ENCODE results near the gene TMEM208.

Gene TMEM208

DNA sequence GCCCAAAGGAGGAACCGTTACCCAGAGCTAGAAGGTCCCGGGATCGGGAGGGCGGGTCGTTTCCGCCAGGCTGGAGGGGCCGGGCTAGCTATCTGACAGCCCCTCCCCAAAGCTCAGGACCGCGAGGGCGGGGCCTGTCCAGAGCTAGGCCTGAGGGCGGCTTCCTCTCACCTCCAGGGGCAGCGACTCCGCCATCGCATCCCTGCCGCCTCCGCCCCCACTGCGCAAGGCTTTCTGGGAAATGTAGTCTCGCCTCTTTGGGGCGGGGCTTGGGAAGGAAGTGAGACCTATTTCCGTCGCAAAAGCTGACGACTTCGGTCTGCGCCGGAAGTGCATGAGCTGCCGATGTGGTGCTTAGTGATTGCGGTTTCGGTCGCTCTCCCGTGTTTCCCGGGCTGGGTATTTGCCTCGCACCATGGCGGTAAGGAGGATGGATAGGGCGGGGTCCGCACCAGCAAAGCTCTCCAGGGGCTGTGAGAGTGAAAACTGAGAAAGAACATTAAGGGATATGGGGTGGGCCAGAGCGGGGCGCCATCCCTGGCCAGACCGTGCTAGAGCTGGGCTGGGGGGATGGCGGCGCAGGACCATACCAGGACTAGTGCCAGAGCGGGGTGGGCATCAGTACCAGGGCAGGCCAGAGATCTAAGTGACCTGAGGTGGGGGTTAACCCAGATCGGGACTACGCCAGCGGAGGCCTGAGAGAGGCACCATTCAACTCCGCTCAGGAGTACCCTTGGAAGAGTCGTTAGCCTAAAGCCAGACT is at the start of gene TMEM208:
Gene TMEM208 (plus strand): TSS at position 327 of the 763 bp plus-strand sequence. CDS start 89 bp downstream, at position 416.
- peak; percentile 99 for DNase-seq

DNA sequence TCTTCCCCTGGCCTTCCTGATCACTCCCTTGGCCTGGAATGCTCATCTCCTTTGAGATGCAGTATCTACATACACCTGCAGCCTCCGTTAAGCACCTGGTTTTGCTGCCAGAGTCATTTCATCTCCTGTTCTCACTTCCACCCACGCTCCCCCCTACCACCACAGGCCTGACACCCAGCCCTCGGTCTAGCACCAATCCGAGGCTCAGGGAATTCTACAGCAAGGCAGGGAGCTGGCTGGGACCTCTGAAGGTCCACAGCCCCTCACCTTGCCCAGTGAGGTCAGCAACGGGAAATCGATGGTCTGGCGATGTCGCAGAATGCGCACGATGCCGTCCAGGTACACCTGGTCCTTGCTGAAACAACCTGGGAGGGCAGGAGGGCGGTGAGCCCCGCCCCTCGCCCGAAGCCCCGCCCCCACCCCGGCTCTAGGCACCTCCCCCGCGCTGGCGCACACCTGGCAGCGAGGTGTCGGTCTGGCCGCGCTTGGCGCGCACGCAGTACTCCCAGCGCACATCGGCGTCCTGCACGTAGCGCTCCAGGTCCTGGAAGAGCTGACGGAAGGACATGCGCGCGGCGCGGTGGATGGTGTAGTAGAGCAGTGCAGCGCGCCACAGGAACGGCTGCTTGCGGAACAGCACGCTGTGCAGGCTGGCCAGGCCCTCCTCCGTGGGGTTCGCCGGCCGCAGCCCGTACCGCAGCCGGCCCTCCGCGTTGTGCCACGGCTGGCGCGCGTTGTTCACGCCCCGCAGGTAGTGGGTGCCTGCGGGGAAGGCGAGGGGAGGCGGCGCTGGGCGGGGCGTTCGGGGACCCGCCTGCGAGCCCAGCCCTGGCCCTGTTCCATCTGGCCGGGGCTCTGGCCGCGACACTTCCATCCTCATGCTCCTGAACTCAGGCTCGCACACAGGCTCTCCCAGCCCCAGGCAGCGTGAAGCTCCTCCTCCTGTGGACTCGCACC is 48.9 kb upstream of the TMEM208 start:
- peak; percentile 47 for DNase-seq

DNA sequence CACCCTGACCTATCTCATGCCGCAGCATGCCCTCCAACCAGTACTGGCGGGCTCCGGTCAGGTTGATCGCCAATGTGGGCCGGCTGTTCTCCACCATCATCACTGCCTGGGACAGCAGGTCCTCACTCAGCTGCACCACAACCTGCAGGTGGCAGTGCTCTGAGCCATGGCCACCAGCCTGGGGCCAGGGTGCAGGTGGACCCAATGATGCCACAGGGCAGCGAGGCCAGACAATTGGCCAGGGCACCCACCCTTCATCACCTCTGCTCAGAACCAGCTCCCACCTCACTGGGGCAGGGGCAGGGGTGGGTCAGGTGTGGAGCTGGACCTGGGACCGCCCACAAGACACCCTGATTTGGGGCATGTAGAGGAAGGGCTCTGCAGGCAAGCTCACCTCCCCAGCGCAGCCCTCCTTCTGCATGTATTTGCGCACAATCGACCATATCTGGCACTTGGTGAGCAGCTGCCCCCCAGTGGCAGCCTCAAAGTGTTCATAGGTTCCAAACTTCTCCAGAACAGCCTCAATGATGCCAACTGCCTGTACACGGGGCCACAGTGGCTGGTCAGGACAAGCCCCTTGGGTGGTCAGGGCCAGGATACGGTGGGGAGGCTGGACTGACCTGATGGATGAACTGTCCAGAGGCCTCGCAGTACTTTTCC is 47.4 kb upstream of the TMEM208 start:
- DNase-seq, result no peak

DNA sequence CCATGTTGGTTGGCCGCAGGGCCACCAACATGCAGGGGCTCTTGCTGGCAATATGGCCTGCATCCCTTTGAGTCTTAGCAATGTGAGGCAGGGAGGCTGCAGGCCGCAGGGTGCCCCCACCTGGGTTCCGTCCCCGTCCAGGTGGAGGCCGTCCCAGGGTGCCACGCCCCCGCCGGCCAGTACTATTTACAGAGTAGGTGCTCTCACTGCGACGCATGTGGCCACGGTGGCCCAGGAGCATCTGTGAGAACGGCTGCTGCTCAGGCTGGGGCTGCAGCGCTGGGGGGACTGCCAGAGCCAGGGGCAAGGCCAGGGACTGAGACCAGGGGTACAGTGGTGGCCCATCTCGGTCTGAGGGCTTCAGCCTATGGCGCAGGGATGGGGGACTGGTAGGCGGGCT is 46.8 kb upstream of the TMEM208 start:
- DNase-seq, result no peak

DNA sequence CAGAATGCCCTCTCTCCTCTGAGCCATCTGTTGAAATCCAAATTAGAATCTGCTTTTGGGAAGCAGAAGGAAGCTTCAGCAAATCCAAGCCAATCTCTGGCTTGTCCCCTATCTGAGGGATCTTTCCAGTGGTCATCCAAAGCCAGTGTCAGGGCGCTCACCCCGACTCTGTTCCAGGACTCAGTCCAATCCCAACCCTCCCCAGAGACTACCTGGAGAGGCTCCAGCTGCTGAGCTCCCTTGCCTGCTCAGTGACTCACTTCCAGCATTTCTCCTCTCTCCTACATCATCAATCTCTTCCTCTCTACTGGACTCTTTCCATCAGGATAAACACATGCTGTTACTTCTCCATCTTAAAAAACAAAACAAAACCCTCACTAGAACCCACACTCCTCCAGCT is 45.6 kb upstream of the TMEM208 start:
- no peak for DNase-seq

DNA sequence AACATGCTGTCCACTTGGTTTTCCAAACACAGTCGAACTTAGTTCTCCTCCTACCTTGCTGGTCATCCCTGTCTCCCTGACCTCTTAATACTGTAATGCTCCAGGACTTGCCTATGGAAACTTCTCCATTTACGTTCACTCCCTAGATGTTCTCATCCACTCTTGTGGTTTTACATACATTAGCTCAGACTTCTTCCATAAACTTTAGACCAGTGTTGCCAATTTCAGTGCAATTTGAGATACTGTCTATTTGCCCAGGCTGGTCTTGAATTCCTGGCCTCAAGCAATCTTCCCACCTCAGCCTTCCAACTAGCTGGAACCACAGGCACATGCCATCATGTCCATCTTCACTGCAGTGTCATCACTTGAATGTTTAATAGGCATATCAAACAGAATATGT is 44.6 kb upstream of the TMEM208 start:
- peak; percentile 26 for DNase-seq

DNA sequence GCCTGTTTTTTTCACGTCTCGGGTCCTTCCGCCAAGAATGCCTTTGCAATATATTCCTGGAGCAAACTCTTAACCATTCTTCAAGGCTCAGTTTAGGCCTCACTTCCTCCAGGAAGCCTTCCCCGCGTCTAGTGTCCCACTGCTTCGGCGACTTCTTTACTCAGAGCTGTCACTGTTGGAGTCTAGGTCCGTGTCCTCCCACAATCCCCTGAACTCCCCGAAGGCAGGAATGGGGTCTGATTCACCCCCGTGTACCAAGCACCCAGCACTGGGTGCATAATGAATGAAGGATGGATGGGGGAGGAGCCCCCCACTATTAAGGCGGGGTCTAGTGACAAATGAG is 43.7 kb upstream of the TMEM208 start:
- no peak for DNase-seq

DNA sequence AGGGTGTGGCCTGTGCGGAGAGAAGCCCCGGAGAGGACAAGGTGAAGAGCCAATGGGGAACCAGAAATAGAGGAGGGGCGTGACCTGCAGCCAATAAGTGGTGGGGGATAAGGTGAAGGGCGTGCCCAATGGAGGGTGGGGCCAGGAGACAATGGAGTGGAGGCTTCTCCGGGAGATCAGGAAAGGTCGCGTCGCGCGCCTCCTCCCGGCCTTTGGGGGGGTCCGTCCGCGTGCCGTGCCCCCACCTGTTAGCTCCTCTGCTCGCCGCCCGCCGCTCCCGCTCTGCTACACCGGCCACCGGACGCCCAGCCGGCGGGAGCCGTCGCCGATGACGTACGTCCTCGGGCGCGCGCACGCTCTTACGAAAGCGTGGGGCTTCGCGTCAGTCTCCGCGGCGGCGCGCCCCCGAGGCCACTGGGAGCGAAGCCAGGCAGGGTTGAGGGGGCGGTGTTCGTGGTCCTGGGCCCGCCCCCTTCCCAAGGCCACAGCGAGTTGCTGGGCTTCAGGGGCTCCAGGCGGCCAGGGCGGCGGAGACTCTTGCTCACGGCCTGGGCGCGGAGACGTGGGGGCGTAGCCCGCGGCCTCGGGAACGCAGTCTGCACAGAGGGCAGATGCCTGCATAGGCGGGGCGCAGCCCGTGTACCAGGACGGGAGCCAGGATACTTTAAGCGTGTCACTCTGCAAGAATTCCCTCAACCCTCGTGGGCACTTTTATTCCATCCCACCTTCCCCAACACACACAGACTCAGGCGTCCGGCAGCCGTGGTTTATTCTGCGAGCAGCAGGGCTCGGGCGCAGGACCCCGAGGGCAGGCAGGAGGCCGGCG is 43.1 kb upstream of the TMEM208 start, which contains the start of gene MATCAP1:
Gene MATCAP1 (minus strand): TSS at position 337 of the 826 bp plus-strand sequence. CDS start 3,353 bp downstream, outside the sequence.
- peak; percentile 97 for DNase-seq

DNA sequence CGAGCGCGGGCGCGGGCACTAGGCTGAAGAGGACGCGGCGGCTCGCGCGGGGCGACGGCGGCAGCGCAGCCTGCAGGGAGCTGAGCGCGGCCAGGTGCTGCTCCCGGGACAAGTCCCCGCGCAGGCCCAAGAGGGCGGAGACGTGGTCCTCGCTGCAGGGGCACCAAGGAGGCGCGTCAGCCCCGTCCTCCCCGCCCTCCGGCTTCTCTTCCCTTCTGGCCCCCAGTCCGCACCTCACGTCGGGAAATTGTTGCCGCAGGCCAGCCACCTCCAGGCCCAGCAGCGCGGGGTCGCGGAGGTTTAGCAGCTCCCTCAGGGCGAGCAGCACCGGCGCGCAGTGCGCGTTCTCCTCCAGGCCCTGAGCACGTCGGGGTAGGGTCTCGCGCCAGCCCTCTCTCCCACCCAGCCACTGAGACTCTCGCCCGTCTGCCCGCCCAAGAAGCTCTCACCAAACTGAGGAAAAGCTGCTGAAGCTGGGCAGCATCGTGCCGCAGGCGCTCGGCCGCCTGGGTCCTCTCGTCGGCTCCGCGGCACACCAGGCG is 42.4 kb upstream of the TMEM208 start:
- no peak for DNase-seq

DNA sequence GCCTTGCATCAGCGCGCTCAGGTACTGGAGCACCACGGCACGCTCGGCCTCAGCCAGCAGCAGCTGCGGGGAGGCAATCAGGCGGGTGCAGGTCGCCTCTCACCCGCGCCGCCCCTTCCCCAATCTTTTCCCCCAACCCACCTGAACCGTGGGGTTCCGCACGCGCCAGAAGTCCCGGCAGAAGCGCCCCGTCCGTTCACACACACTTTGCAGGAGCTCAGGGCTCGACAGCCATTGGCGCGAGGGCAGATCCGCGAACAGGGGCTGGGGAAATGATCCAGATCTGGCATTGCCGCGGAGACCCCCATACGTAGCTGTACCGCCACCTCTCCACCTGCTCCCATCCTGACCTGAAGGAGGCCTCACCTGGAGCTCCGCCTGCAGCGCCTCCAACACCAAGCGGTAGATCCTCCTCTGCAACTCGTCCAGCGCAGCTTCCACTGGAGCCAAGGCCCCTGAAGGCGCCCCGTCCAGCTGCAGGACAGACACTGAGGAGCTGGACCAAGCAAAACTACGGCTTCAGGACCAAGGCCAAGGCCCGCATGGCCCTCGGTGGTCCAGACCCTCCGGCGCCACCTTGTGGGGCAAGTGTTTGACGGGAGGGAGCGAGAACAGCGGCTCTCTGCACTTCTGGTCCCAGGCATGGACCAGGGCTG is 41.8 kb upstream of the TMEM208 start:
- DNase-seq, result peak; percentile 86

DNA sequence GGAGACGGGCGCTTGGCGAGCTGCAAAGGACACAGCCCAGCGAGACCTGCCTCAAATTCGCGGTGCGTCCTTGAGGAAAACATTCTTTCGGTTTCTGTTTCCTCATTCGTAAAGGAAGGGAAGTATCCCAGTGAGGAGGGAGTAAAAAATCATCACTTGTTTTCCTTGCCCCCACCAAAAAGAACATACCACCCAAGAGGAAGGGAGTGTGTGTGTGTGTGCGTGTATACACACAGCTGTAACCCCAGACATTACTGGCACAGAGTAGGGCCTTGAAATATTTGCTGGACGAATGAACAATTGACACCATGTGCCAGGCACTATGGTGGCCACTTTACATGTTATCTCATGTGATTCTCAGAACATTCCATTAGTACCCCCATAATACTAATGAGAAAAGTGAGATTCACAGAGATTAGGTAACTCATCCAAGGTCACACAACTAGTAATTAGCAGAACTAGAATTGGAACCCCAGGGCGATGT is 41.2 kb upstream of the TMEM208 start:
- DNase-seq, result no peak

DNA sequence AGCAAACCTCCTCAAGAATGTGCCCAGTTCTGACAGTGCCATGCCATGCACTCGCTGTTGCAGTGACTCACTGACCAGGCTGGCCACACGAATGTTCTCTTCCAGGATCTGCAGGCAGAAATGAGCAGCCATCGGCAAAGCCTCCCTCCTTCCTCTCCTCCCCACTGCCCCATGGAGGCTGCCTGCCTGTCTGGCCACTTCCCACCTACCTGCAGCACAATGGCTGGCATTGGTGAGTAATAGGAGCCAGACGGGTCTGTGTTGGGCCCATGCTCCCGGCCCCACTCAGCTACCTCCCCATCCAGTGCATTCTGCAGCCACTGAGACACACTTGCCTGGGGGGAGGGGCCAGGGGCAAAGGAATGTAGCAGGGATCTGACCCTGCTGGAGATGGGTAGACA is 40.4 kb upstream of the TMEM208 start:
- no peak for DNase-seq

DNA sequence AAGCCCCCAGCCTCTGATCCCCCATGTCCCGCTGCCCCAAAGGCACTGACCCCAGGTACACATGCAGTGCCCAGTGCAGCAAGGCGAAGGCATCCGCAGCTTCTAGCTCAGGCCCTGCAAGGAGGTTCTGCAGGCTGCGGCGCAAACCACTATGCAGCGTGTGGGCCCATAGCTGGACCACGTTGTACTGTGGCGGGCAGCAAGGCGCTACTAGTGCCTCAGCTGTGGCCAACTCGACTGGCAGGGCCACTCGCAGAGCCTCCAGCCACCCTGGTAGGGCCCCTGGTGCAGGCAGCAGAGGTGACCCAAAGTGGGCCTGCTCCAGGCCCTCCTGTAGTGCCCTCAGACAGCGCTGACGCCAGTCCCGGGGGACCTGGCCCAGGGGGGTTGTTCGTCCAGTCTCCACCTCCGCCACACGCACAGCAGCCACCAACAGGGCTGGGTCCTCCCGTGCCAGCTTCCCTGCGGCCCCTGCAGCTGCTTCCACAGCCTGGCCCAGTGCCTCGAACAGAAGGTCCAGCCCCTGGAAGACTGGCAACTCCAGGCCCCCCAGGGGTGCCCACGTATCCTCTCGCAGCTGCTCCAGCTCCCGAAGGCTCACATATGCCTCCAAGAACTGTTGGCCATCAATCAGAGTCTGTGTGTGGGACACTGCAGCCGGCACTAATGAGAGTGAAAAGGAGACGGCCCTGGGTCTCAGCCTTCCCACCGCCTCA is 39.6 kb upstream of the TMEM208 start:
- DNase-seq, result no peak

DNA sequence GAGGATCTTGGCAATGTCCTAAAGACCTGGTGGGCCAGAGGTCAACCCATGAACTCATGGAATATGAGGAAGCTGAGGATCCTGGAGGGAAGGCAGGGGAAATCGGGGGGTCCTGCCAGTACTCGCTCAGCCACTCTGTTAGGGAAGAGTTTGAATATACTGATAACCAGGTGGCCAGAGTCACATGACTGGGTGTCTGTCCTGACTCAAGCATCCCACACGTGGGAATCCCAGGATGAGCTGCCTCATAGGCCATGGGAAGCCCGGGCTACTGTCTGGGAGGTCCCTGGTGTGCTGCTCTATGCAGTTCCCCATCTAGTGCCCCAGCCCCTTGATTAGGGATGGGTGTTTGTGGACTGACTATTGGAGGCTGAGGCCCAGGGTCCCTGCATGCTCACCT is 38.6 kb upstream of the TMEM208 start:
- no peak for DNase-seq

DNA sequence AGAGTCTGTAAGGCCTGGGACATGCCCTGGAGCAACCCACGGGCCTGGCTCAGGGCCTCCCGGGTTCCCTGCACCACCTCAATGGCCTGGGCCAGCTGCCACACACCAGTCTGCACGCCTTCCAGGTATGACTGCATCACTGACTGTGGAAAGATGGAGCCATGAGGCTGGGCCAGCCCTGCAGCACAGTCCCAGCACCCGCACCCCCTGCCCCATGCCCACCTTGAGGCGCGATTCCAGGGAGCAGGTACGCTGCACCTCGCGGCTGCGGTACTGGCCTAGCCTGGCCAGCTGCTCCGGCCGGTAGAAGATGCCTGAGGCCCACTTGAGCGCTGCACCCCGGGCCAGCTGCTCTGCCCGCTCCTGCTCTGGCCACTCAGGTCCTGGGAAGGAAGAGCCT is 38.1 kb upstream of the TMEM208 start:
- DNase-seq, result no peak

DNA sequence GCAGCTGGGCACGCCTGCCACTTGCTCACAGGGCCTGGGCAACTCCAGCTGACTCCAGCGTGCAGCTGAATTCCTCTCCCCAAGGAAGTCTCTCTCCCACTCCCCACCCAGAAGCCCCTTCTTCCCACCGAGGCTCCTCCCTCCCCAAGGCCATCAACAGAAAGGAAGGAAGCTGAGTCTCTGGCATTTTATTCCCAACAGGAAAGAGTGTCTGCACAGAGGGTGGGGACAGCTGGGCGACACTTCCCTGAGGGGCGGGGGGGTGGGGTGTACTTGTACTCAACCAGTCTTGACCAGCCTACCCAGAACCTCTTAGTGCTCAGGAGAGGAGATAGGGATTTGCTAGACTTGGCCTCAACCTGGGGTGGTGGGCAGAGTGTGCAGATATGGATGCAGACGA is 36.9 kb upstream of the TMEM208 start, which contains the start of gene EXOC3L1:
Gene EXOC3L1 (minus strand): TSS at position 96 of the 400 bp plus-strand sequence. CDS start 460 bp downstream, outside the sequence.
- DNase-seq, result no peak

DNA sequence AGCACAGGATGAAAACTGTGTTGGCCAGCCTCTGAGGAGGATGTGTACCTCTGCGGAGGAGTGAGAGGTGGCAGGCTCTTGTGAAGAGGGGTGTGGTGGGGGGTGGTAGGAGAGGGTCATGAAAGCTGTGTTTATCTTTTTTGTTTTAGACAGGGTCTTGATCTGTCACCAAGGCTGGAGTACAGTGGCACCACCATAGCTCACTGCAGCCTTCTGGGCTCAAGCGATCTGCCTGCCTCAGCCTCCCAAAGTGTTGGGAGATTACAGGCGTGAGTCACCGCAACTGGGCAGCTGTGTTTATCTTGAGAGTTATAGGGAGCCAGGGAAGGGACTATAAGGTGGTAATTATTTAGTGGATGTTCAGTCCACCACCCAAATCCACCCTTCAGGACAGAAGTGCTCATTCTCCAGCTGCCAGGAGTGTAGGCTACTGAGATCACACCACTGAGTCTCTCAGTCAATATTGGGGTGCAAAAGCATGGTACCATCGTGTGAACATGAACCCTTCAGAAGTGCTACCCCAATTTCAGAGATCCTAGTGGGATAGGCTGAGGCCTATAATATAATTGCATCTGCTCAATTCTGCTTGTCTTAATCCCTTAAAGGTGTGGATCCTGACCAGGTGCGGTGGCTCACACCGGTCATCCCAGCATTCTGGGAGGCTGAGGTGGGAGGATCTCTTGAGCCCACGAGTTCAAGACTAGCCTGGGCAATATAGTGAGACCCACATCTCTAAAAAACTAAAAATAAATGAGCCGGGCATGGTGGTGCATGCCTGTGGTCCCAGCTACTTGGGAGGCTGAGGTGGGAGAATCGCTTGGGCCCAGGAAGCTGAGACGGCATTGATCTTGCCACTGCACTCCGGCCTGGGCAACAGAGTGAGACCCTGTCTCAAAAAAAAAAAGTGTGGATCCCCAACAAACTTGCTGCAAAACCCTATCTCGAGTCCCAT is 36.2 kb upstream of the TMEM208 start:
- DNase-seq, result no peak

DNA sequence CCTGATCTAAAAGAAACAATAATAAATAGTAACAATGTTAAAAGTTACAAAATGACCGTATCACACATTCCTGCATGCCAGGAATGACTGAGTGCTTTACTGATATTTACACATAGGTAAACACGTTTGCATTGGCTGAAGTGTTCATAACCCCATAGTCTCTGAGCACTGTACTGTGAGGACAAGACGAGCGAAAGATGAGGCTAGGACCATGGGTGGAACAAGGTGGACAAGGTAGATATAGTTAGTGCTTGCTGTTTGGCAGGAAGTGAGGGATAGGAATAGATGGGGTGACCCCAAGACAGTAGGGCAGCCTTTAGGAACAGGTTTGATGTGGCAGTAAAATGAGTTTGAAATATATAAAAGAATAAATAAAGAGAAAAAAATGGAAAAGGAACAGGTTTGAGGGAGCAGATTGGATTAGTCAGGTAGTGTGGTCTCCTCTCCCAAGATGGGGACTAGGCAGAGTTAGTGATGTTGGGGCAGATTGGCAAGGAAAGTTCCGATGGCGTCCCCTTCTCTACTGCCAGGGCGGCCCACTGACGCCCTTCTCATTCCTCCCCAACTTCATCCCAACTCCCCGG is 35.4 kb upstream of the TMEM208 start:
- no peak for DNase-seq
